IPS-11a (cell line): Measurements from ENCODE around the gene CHST1.

Experiments used
- H3K4me3 ChIP-seq: one replicate; pipeline ENCODE4 v1.5.1; 2013; ENCODE audit warnings: low read depth, low read length, control low read depth

Gene CHST1

GRCh38 chr11:45609337-45609736 is 56.1 kb downstream of the CHST1 start:
- H3K4me3 ChIP-seq = no peak overlapping the region

GRCh38 chr11:45607995-45608394 is 57.4 kb downstream of the CHST1 start:
- H3K4me3 ChIP-seq = no peak overlapping the region

GRCh38 chr11:45606514-45607281 is 58.7 kb downstream of the CHST1 start:
- no peak overlapping the region for H3K4me3 ChIP-seq

- no peak overlapping the region for H3K4me3 ChIP-seq
Observed at GRCh38 chr11:45605051-45605450, 60.4 kb downstream of the CHST1 start.

- no peak overlapping the region for H3K4me3 ChIP-seq
Observed at GRCh38 chr11:45603946-45604682, 61.3 kb downstream of the CHST1 start.

- H3K4me3 ChIP-seq = no peak overlapping the region
Observed at GRCh38 chr11:45599161-45599943, 66.1 kb downstream of the CHST1 start.
